ENCODE results near the gene UBE3B.

The UBE3B gene

GRCh38 chr12:109489955-109490565, 12.6 kb downstream of the UBE3B start:
- no peak overlapping the region for H3K27ac Mint-ChIP-seq
- H3K36me3 Mint-ChIP-seq (ENCODE audit: low read depth), result peaks cover 28% of the 10 kb centered on the region
- no peak overlapping the region for H3K4me3 Mint-ChIP-seq
- no peaks in the 10 kb centered on the region for H3K27me3 Mint-ChIP-seq (ENCODE audit: low read depth)
- no peaks in the 10 kb centered on the region for H3K9me3 Mint-ChIP-seq
- peaks cover 4% of the 10 kb centered on the region for H3K4me1 Mint-ChIP-seq (ENCODE audit: low read depth)

- peaks cover 4% of the 10 kb centered on the region for H3K4me1 Mint-ChIP-seq (ENCODE audit: low read depth)
Observed at GRCh38 chr12:109491671-109492070, 14.2 kb downstream of the UBE3B start.

GRCh38 chr12:109492371-109492770, 14.9 kb downstream of the UBE3B start:
- Mint-ChIP-seq H3K27ac (no peak overlapping the region), H3K36me3 (ENCODE audit: low read depth) (peaks cover 33% of the 10 kb centered on the region), H3K4me3 (no peak overlapping the region)

More at GRCh38 chr12:109491671-109492070, 14.2 kb downstream of the UBE3B start:
- H3K27me3 Mint-ChIP-seq (ENCODE audit: low read depth), result no peaks in the 10 kb centered on the region
- no peak overlapping the region for H3K4me3 Mint-ChIP-seq
- no peaks in the 10 kb centered on the region for H3K9me3 Mint-ChIP-seq
- H3K27ac Mint-ChIP-seq, result no peak overlapping the region
- H3K36me3 Mint-ChIP-seq (ENCODE audit: low read depth), result peaks cover 36% of the 10 kb centered on the region

GRCh38 chr12:109493090-109493489, 15.7 kb downstream of the UBE3B start:
- Mint-ChIP-seq H3K4me3 (no peak overlapping the region), H3K4me1 (ENCODE audit: low read depth) (peaks cover 4% of the 10 kb centered on the region), H3K27ac (no peak overlapping the region), H3K27me3 (ENCODE audit: low read depth) (no peaks in the 10 kb centered on the region), H3K36me3 (ENCODE audit: low read depth) (peaks cover 36% of the 10 kb centered on the region), H3K9me3 (no peaks in the 10 kb centered on the region)

More at GRCh38 chr12:109492371-109492770, 14.9 kb downstream of the UBE3B start:
- peaks cover 4% of the 10 kb centered on the region for H3K4me1 Mint-ChIP-seq (ENCODE audit: low read depth)
- no peaks in the 10 kb centered on the region for H3K27me3 Mint-ChIP-seq (ENCODE audit: low read depth)
- no peaks in the 10 kb centered on the region for H3K9me3 Mint-ChIP-seq

- Mint-ChIP-seq H3K36me3 (ENCODE audit: low read depth) (peaks cover 33% of the 10 kb centered on the region), H3K27me3 (ENCODE audit: low read depth) (no peaks in the 10 kb centered on the region), H3K27ac (no peak overlapping the region), H3K9me3 (no peaks in the 10 kb centered on the region), H3K4me1 (ENCODE audit: low read depth) (peaks cover 4% of the 10 kb centered on the region), H3K4me3 (no peak overlapping the region)
Observed at GRCh38 chr12:109493938-109494337, 16.5 kb downstream of the UBE3B start.

- no peak overlapping the region for H3K4me3 Mint-ChIP-seq
- peaks cover 4% of the 10 kb centered on the region for H3K4me1 Mint-ChIP-seq (ENCODE audit: low read depth)
- no peaks in the 10 kb centered on the region for H3K27me3 Mint-ChIP-seq (ENCODE audit: low read depth)
- H3K27ac Mint-ChIP-seq, result no peak overlapping the region
- peaks cover 33% of the 10 kb centered on the region for H3K36me3 Mint-ChIP-seq (ENCODE audit: low read depth)
- H3K9me3 Mint-ChIP-seq, result no peaks in the 10 kb centered on the region
Observed at GRCh38 chr12:109494348-109494881, 17.0 kb downstream of the UBE3B start.

GRCh38 chr12:109495012-109495411, 17.6 kb downstream of the UBE3B start:
- Mint-ChIP-seq H3K4me3 (no peak overlapping the region), H3K4me1 (ENCODE audit: low read depth) (peaks cover 4% of the 10 kb centered on the region), H3K36me3 (ENCODE audit: low read depth) (peaks cover 34% of the 10 kb centered on the region), H3K27me3 (ENCODE audit: low read depth) (no peaks in the 10 kb centered on the region), H3K27ac (no peak overlapping the region), H3K9me3 (no peaks in the 10 kb centered on the region)

GRCh38 chr12:109496306-109496705, 18.9 kb downstream of the UBE3B start:
- Mint-ChIP-seq H3K4me3 (no peak overlapping the region), H3K36me3 (ENCODE audit: low read depth) (peaks cover 32% of the 10 kb centered on the region), H3K27me3 (ENCODE audit: low read depth) (no peaks in the 10 kb centered on the region), H3K4me1 (ENCODE audit: low read depth) (peaks cover 4% of the 10 kb centered on the region), H3K9me3 (no peaks in the 10 kb centered on the region), H3K27ac (no peak overlapping the region)

- Mint-ChIP-seq H3K27me3 (ENCODE audit: low read depth) (no peaks in the 10 kb centered on the region), H3K27ac (no peak overlapping the region), H3K36me3 (ENCODE audit: low read depth) (peaks cover 34% of the 10 kb centered on the region), H3K9me3 (no peaks in the 10 kb centered on the region), H3K4me3 (no peak overlapping the region), H3K4me1 (ENCODE audit: low read depth) (peaks cover 4% of the 10 kb centered on the region)
Observed at GRCh38 chr12:109497675-109498074, 20.2 kb downstream of the UBE3B start.

- no peaks in the 10 kb centered on the region for H3K27me3 Mint-ChIP-seq (ENCODE audit: low read depth)
Observed at GRCh38 chr12:109500406-109501185, 23.2 kb downstream of the UBE3B start.

GRCh38 chr12:109501299-109501698, 23.9 kb downstream of the UBE3B start:
- H3K4me3 Mint-ChIP-seq, result no peak overlapping the region
- no peaks in the 10 kb centered on the region for H3K4me1 Mint-ChIP-seq (ENCODE audit: low read depth)
- no peak overlapping the region for H3K27ac Mint-ChIP-seq
- H3K9me3 Mint-ChIP-seq, result no peaks in the 10 kb centered on the region
- H3K27me3 Mint-ChIP-seq (ENCODE audit: low read depth), result no peaks in the 10 kb centered on the region
- H3K36me3 Mint-ChIP-seq (ENCODE audit: low read depth), result peaks cover 44% of the 10 kb centered on the region

More at GRCh38 chr12:109500406-109501185, 23.2 kb downstream of the UBE3B start:
- no peak overlapping the region for H3K4me3 Mint-ChIP-seq
- H3K4me1 Mint-ChIP-seq (ENCODE audit: low read depth), result no peaks in the 10 kb centered on the region
- no peaks in the 10 kb centered on the region for H3K9me3 Mint-ChIP-seq
- no peak overlapping the region for H3K27ac Mint-ChIP-seq
- H3K36me3 Mint-ChIP-seq (ENCODE audit: low read depth), result peaks cover 48% of the 10 kb centered on the region

GRCh38 chr12:109502332-109502731, 24.9 kb downstream of the UBE3B start:
- Mint-ChIP-seq H3K9me3 (no peaks in the 10 kb centered on the region), H3K36me3 (ENCODE audit: low read depth) (peaks cover 39% of the 10 kb centered on the region), H3K4me1 (ENCODE audit: low read depth) (no peaks in the 10 kb centered on the region), H3K27ac (no peak overlapping the region), H3K27me3 (ENCODE audit: low read depth) (no peaks in the 10 kb centered on the region), H3K4me3 (no peak overlapping the region)

GRCh38 chr12:109503611-109504010, 26.2 kb downstream of the UBE3B start:
- no peaks in the 10 kb centered on the region for H3K27me3 Mint-ChIP-seq (ENCODE audit: low read depth)
- H3K9me3 Mint-ChIP-seq, result no peaks in the 10 kb centered on the region
- H3K4me1 Mint-ChIP-seq (ENCODE audit: low read depth), result no peaks in the 10 kb centered on the region
- H3K36me3 Mint-ChIP-seq (ENCODE audit: low read depth), result peaks cover 43% of the 10 kb centered on the region
- H3K4me3 Mint-ChIP-seq, result no peak overlapping the region
- no peak overlapping the region for H3K27ac Mint-ChIP-seq

- Mint-ChIP-seq H3K4me3 (no peak overlapping the region), H3K4me1 (ENCODE audit: low read depth) (no peaks in the 10 kb centered on the region)
Observed at GRCh38 chr12:109504068-109504467, 26.6 kb downstream of the UBE3B start.

GRCh38 chr12:109510196-109510595, 32.8 kb downstream of the UBE3B start:
- no peak overlapping the region for H3K27ac Mint-ChIP-seq
- no peaks in the 10 kb centered on the region for H3K27me3 Mint-ChIP-seq (ENCODE audit: low read depth)
- H3K4me3 Mint-ChIP-seq, result no peak overlapping the region
- no peaks in the 10 kb centered on the region for H3K9me3 Mint-ChIP-seq
- peaks cover 41% of the 10 kb centered on the region for H3K36me3 Mint-ChIP-seq (ENCODE audit: low read depth)
- no peaks in the 10 kb centered on the region for H3K4me1 Mint-ChIP-seq (ENCODE audit: low read depth)

More at GRCh38 chr12:109504068-109504467, 26.6 kb downstream of the UBE3B start:
- no peaks in the 10 kb centered on the region for H3K9me3 Mint-ChIP-seq
- H3K27me3 Mint-ChIP-seq (ENCODE audit: low read depth), result no peaks in the 10 kb centered on the region
- no peak overlapping the region for H3K27ac Mint-ChIP-seq
- peaks cover 43% of the 10 kb centered on the region for H3K36me3 Mint-ChIP-seq (ENCODE audit: low read depth)

Data from T-helper 1 cell treated with Interleukin-12 subunit alpha and Interleukin-12 subunit beta and Interleukin-4 antibody, amounts not matched to agents 30 μg/mL and 1 μg/mL, for 36 hours (primary cell).